GM23248 (cell line): ENCODE data around the gene FGD2. TPM values are rescaled to one million over a fixed set of nuclear protein-coding genes. Genes with fewer than 3 reads are reported as not detected.
"Not testable (repeated sequence)": the region's sequence is repeated elsewhere in the genome, so short reads cannot be mapped to it uniquely, and the experiment has no call there.

Experiments used
- DNase-seq: peaks from one replicate; pipeline ENCODE4 v3.0.0-alpha.2; 2015
- H2AFZ ChIP-seq: fragments of 200-600 bp; sonication (generic); 2 replicates; pipeline ENCODE4 v1.6.1; 2016; ENCODE audit warnings: antibody characterized with exemption
- H3F3A ChIP-seq: fragments of 200-600 bp; sonication (generic); 2 replicates; pipeline ENCODE4 v1.6.1; 2016; ENCODE audit warnings: mild to moderate bottlenecking, antibody characterized with exemption, mixed run types; ENCODE audit not compliant: insufficient read depth
- H3K27ac ChIP-seq: fragments of 200-600 bp; sonication (generic); 2 replicates; pipeline ENCODE4 v1.5.1; 2016; ENCODE audit warnings: mild to moderate bottlenecking
- H3K27me3 ChIP-seq: fragments of 200-600 bp; sonication (generic); replicated peaks from 2 replicates; pipeline ENCODE4 v1.6.1; 2016; ENCODE audit warnings: mild to moderate bottlenecking; ENCODE audit not compliant: insufficient read depth
- H3K36me3 ChIP-seq: fragments of 200-600 bp; sonication (generic); 2 replicates; pipeline ENCODE4 v1.6.1; 2016; ENCODE audit warnings: low read depth, mild to moderate bottlenecking
- H3K4me1 ChIP-seq: fragments of 200-600 bp; sonication (generic); 2 replicates; pipeline ENCODE4 v1.6.1; 2016; ENCODE audit warnings: mild to moderate bottlenecking; ENCODE audit not compliant: insufficient read depth
- H3K4me2 ChIP-seq: fragments of 200-600 bp; sonication (generic); one replicate; pipeline ENCODE4 v1.6.1; 2016; ENCODE audit warnings: mild to moderate bottlenecking; ENCODE audit not compliant: unreplicated experiment
- H3K4me3 ChIP-seq: fragments of 200-600 bp; sonication (generic); 2 replicates; pipeline ENCODE4 v1.5.1; 2016; ENCODE audit warnings: mild to moderate bottlenecking
- H3K79me2 ChIP-seq: fragments of 200-600 bp; sonication (generic); 2 replicates; pipeline ENCODE4 v1.6.1; 2016; ENCODE audit warnings: mild to moderate bottlenecking; ENCODE audit not compliant: insufficient read depth
- H3K9ac ChIP-seq: fragments of 200-600 bp; sonication (generic); 2 replicates; pipeline ENCODE4 v1.6.1; 2016; ENCODE audit warnings: mild to moderate bottlenecking
- H3K9me2 ChIP-seq: fragments of 200-600 bp; sonication (generic); 2 replicates; pipeline ENCODE4 v1.6.1; 2016; ENCODE audit warnings: mixed run types, mild to moderate bottlenecking, moderate library complexity; ENCODE audit not compliant: insufficient read depth
- H3K9me3 ChIP-seq: fragments of 200-600 bp; sonication (generic); one replicate; pipeline ENCODE4 v1.6.1; 2017; ENCODE audit warnings: low read depth
- H4K20me1 ChIP-seq: fragments of 200-600 bp; sonication (generic); 2 replicates; pipeline ENCODE4 v1.6.0; 2016; ENCODE audit not compliant: insufficient read depth
- EZH2 ChIP-seq: fragments of 200-600 bp; sonication (generic); IDR thresholded peaks from 2 replicates; pipeline ENCODE4 v1.6.1; 2018; ENCODE audit warnings: antibody characterized with exemption, mild to moderate bottlenecking; ENCODE audit not compliant: insufficient read depth, poor library complexity, severe bottlenecking
- EZH2phosphoT487 ChIP-seq: fragments of 200-600 bp; sonication (generic); IDR thresholded peaks from 2 replicates; pipeline ENCODE4 v1.6.1; 2018; ENCODE audit warnings: antibody characterized with exemption, moderate library complexity, mild to moderate bottlenecking, low read depth; ENCODE audit not compliant: insufficient read depth
- WGBS, 2 experiments: methylation state at CpG; one replicate each; pipeline ENCODE4 v1.1.6; 2015 to 2017; ENCODE audit warnings: low lambda C conversion rate in 2 of 2, low coverage in 1 of 2; ENCODE audit errors: missing lambda C conversion rate in 2 of 2; 5-methylcytosine and 5-hydroxymethylcytosine counted together
- in situ Hi-C: fragments of 300-500 bp; cut with MboI; formaldehyde crosslinking; loops from 2 replicates; pipeline ENCODE4 v1.15.0; 2020
- polyA plus RNA-seq: library from polyadenylated mRNA; unstranded; fragments of >200 nt; fragmentation: Nextera tagmentation; extraction: Ambion mirVana; gene quantifications from 2 replicates; pipeline ENCODE4 v1.2.1, GENCODE V29; 2016
- total RNA-seq: library from RNA; depleted of rRNA; stranded (reverse); fragments of >200 nt; shearing (Covaris generic); gene quantifications from 2 replicates; pipeline ENCODE4 v1.2.3, GENCODE V29; 2014

FGD2 gene
- total and polyA plus RNA-seq, 2 experiments from 2014 or later = not detected

GRCh38 chr6:36985808-36986703, 19.4 kb upstream of the FGD2 start, which contains the start of gene MTCH1:
Gene MTCH1, minus strand, starts transcription at chr6:36986196. Its CDS starts 23 bp downstream, at chr6:36986173.
- peaks cover 32% of the 10 kb centered on the region for H3F3A ChIP-seq
- peak within 1 kb of the TSS; percentile 100 for H3K4me3 ChIP-seq
- no peaks in the 10 kb centered on the region for H3K36me3 ChIP-seq
- H3K9me3 ChIP-seq = no peaks in the 10 kb centered on the region
- 1% methylated on average over 57 to 66 of the region's 101 CpGs for WGBS, 2 experiments
- no peaks in the 10 kb centered on the region for H4K20me1 ChIP-seq
- peak within 1 kb of the TSS; percentile 96 for H3K4me2 ChIP-seq
- peaks cover 49% of the 10 kb centered on the region for H3K79me2 ChIP-seq
- H3K27me3 ChIP-seq = no peaks in the 10 kb centered on the region
- H2AFZ ChIP-seq = peak within 1 kb of the TSS; percentile 73
- TF ChIP-seq EZH2phosphoT487 (no peak), EZH2 (no peak)
- in situ Hi-C loops = no loop called here
- H3K9ac ChIP-seq = peak within 1 kb of the TSS; percentile 99
- peak; percentile 96 for DNase-seq
- no peaks in the 10 kb centered on the region for H3K9me2 ChIP-seq
- peaks cover 24% of the 10 kb centered on the region for H3K4me1 ChIP-seq
- peak within 1 kb of the TSS; percentile 80 for H3K27ac ChIP-seq

- 1 to 5% methylated on average over 8 of the region's 8 CpGs for WGBS, 2 experiments
- Histone ChIP-seq H3K9me2 (no peaks in the 10 kb centered on the region), H3F3A (peaks cover 32% of the 10 kb centered on the region), H3K9me3 (no peaks in the 10 kb centered on the region), H3K9ac (peak overlapping the region; percentile 99), H4K20me1 (no peaks in the 10 kb centered on the region), H3K27ac (peak overlapping the region; percentile 80), H2AFZ (peak overlapping the region; percentile 73), H3K27me3 (no peaks in the 10 kb centered on the region), H3K4me3 (peak overlapping the region; percentile 100), H3K36me3 (no peaks in the 10 kb centered on the region), H3K4me1 (peaks cover 21% of the 10 kb centered on the region), H3K79me2 (peaks cover 42% of the 10 kb centered on the region), H3K4me2 (peak overlapping the region; percentile 96)
- TF ChIP-seq EZH2phosphoT487 (no peak), EZH2 (no peak)
- in situ Hi-C loops = no loop called here
- DNase-seq = no peak
These were observed 18.8 kb upstream of the FGD2 start for GRCh38 chr6:36986704-36987047.

- no peaks in the 10 kb centered on the region for H4K20me1 ChIP-seq
- H3K9me3 ChIP-seq = no peaks in the 10 kb centered on the region
- H3K27me3 ChIP-seq = no peaks in the 10 kb centered on the region
- DNase-seq = no peak
- no peak for TF ChIP-seq EZH2phosphoT487
- no peak for TF ChIP-seq EZH2
- no peak overlapping the region for H2AFZ ChIP-seq
- no peaks in the 10 kb centered on the region for H3K36me3 ChIP-seq
- peaks cover 16% of the 10 kb centered on the region for H3K79me2 ChIP-seq
- 79 to 88% methylated on average over 6 of the region's 6 CpGs for WGBS, 2 experiments
- H3K4me1 ChIP-seq = no peaks in the 10 kb centered on the region
- no peak overlapping the region for H3K4me2 ChIP-seq
- no peak overlapping the region for H3K27ac ChIP-seq
- H3F3A ChIP-seq = peaks cover 15% of the 10 kb centered on the region; the same call in 1 of the 2 replicates
- in situ Hi-C loops = no loop called here
- H3K9ac ChIP-seq = no peak overlapping the region
- H3K9me2 ChIP-seq = no peaks in the 10 kb centered on the region
- H3K4me3 ChIP-seq = no peak overlapping the region
These were observed 16.2 kb upstream of the FGD2 start for GRCh38 chr6:36989264-36989663.

- H3K9me2 ChIP-seq, H3K36me3 ChIP-seq, H3K4me1 ChIP-seq, H4K20me1 ChIP-seq, H3K9me3 ChIP-seq, in situ Hi-C loops, H3K27me3 ChIP-seq, H3K27ac ChIP-seq, H3K4me2 ChIP-seq, H3K9ac ChIP-seq, H3K4me3 ChIP-seq, H3K79me2 ChIP-seq, DNase-seq, H3F3A ChIP-seq, H2AFZ ChIP-seq: not testable (repeated sequence)
- 88 to 89% methylated on average over 2 of the region's 2 CpGs for WGBS, 2 experiments
These were observed 15.1 kb upstream of the FGD2 start for GRCh38 chr6:36990401-36990800.
